Effector CD4-positive, alpha-beta T cell (primary cell): ENCODE measurements around the gene MMP3.

Experiments
- DNase-seq: peaks from one replicate; pipeline ENCODE4 v3.0.0-alpha.2; 2020

The MMP3 gene

GRCh38 chr11:102831489-102832440 is 11.6 kb downstream of the MMP3 start:
- DNase-seq: no peak

- no peak for DNase-seq
Measured at GRCh38 chr11:102831128-102831488, 12.3 kb downstream of the MMP3 start.

DNA sequence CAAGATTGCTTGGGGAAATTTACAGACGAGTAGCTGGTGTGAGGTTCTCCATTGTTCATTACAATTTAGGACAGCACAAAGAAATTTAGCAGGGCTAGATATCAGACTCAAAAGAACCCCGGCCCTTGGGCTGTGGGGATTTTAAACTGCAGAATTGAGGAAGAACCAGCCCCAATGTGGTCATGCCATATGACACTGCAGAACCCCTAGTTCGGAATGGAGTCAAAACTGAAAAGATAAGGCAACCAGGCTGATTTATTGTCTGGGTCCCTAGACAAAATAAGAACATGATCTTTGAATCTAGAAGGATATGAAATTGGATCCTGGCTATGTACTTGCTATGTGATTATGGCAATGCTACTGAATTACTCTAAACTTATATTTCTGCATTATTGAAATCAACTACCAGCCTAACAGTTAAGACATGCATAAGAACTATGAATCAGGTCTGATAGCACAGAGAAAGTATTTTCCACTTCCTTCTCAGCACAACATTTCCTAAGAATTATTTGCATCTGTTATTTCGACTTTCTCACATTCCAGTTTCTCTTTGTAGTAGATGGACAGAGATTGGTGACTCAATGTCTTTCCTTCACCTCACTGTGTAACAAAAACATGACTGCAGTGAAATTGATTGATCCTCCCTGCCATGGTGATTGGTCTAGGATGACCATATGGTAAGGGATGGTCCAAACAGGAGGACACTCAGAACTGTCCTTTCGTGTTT is 13.2 kb downstream of the MMP3 start:
- DNase-seq: no peak

DNA sequence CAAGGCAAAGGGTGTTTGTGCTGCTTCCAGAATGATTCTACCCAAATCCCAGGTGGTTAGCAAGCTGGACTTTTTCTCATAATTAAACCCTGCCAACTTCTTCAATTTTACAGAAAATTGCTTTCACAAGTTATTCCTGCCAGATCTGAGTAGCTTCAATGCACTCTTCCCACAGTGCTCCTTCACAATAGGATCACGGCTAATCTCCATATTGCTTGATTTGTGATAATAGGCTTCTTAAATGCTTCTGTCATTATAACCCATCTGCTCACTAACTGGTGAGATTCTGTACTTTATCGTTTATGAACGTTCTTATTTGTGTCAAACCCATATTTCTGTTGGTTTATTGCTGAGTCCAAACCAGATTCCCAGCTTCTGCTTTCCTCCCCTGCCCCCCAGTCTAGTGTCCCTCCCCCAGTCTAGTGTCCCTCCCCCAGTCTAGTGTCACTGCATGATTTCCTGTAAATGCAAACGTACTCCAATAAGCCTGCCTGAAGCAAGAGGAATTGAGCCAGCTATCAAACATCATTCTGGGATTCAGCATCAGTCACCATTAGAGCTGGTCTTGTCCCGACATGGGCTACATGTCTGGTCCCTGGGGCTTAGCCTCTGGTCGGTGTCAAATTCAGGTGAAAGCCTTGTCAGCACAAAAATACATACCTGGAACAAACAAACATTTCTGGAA is 14.0 kb downstream of the MMP3 start:
- DNase-seq: no peak

DNA sequence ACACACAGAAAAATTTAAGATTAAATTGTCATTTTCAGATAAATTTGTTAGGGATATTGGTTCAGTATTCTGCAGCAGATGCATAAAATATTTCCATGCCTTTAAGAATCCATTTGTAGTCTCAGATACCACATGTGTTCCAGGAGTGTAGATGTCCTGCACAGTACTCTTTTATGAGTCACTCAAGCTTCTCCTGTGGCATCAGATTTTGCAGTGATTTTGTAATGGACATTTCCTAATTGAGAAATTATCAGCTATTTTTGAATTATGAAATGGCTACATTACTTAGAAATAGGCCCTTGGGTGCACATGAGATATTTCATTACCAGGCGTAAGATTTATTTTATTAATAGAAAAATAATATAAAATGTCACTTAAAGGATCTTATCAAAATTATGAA is 18.9 kb downstream of the MMP3 start:
- no peak for DNase-seq

GRCh38 chr11:102819491-102819890 is 23.9 kb downstream of the MMP3 start:
- no peak for DNase-seq

DNA sequence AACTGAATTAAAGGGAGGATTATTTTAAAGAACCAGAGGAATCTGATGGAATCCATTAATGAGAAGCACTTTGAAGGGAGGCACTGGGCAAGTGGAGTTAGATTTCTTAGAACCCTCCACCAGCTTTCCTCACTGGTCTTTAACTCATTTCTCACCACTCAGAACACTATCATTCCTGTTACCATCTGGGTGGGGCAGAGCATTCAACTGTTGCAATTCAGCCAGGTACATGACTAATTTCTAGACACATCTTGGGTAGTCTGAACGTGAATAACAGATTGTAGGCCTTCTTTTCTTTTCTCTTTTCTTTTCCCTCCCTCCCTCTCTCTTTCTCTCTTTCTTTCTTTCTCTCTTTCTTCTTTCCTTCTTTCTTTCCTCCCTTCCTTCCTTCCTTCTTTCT is 29.9 kb downstream of the MMP3 start:
- no peak for DNase-seq

DNA sequence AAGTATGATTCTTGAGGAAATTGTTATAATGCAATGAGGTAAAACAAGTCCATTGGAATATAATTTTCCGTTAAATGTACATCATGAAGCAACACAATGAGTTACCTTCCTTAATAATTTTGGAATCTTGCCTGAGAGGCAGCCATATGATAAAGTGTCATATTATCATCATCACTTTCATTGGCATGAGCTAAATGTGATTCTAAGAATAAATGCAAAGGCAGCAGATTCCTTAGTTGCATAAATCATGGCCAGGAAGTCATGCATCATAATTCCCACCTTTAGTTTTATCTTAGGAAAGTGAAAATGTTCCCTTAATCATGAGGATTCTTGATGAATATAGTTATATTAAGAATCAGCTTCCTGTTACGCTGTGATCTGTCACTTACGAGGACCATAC is 31.2 kb downstream of the MMP3 start:
- DNase-seq: no peak

- no peak for DNase-seq
Measured at GRCh38 chr11:102810950-102811660, 32.3 kb downstream of the MMP3 start.

DNA sequence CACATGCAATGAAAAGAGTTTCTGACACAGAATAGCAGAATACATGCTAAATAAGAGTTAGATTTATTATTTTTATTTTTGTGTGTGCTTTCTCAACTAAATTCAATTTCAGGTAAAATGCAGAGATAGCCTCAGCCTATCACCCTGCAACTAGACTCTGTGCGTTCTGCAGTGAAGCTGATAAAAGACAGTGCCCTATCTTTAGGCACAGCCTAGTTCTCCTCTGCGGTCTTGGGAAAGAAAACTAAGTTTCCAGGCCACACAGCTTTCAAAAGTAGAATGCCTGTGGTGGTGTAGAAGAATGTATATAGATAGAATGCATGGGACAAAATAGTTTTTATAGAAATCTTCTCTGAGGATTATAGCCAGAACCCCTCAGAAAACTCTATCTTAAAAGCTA is 33.4 kb downstream of the MMP3 start:
- no peak for DNase-seq

DNA sequence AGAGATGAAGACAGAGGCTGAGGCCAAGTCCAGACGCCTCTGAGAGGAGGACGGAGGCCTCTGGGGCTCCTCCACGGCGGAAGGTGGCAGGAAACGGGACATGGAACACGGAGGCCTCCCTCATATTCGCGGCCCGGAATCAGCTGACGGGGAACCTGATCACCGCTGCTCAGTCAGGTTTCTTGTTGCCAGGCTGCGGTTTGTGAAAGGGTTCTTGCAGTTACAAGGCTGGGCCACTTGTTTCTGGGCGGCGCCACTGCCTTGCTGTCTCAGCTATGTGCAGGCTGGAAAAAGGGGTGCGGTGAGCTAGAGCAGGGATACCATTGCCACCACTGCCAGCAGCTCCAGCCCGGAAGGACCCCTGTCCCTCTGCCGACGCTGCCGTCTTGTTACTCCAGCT is 35.5 kb downstream of the MMP3 start:
- DNase-seq: no peak

DNA sequence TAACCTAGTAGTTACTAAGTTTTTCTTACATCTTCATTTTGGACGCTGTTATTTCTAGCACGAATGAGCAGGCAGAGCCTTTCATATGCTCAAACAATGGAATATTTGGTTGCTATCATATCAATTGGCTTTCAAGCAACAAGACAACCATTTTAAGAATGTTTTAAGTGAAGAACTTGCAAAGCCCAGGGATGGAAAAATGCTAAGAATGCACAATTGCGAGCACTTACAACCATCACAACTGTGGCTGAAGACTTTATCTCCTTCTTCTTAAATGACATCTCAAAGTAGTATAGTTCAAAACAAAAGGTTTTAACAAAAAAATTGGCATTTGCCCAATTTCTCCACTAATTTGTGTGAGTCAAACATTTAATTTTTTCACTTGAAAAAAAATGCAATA is 37.1 kb downstream of the MMP3 start:
- DNase-seq: no peak

GRCh38 chr11:102802341-102802740 is 41.1 kb downstream of the MMP3 start:
- DNase-seq: no peak

DNA sequence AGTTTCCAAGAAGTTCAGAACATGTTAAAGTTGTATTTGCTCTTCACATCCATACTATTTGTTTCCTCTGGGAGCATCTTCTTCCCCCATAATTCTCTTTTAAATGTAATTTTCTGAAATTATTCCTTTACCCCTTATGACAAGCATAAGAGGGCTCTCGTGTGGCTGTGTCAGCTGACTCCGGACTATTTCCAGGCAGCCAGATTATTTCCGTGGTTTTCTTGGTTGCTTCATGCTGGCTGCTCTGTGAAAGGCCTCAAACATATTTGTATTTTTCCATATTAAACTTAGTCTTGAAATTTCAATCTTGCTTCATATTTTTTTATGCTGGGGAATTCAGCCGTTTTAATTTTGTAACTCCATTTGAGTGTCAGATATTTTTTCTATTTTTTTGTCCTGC is 42.6 kb downstream of the MMP3 start:
- DNase-seq: no peak

DNA sequence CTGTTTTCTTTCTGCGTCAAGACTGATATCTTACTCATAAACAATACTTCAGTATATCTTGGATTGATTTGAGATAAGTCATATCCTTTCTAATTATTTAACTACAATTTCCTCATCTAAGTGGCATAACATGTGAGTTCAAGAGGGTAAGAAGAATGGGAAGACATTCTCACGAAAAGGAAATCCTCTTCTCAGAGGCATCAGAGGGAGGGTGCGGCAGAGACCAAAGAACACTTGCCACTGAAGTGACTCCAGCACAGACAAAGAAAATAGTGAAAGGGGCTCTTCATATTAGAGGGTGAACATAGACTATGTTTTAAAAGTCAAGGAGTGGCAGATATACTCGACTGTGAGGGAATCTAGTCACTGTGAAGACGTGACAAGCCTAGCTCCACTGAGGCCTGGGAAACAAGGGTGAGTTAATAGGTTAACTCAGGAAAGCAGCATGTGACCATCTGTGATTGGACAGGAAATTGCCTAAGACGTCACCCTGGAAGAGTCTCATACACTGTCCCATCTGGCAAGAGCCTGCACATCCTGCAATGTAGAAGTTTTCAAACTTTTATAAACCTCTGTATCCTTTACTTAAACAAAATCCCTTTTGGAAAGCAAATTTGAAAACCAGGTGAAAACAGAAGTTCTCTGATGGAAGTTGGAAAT is 43.6 kb downstream of the MMP3 start:
- no peak for DNase-seq

DNA sequence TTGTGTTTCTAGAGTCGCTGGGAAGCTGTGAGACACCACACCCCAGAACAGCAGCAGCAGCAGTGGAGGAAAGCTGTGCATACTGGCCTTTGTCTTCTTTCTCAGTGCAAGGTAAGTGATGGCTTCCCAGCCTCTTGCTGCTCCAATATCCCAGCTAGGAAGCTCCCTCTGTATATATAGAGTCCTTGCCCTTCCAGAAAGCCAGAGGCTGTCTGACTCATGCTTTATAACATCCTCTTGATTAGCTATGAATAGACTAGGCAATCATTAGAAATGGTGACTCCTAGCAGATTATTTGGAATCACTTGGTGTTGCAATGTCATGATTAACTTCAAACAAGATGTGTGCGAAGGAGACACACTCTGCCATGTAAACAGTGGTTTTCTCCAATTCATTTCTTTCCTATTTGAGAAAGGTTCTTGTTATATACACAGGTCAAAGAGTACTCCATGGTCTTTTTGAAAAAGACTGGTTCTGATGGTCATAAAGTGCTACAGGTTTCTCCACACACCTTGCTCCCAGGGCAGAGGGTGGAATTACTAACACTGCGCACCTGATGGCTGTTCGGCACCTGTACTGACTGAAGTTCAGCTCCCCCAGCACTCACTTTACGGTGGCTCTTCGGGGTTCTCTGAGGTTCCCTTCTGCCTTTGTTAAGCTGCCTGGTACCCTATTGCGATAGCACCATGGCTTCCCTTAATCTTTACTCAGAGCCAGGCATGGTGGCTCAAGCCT is 45.2 kb downstream of the MMP3 start, which contains the start of gene MMP1:
Gene MMP1 (minus strand): TSS at position 149 of the 735 bp plus-strand sequence. CDS start 68 bp downstream, at position 81.
- no peak for DNase-seq

- no peak for DNase-seq
Measured at GRCh38 chr11:102794382-102794781, 49.0 kb downstream of the MMP3 start.

- no peak for DNase-seq
Measured at GRCh38 chr11:102793677-102794290, 49.6 kb downstream of the MMP3 start.

GRCh38 chr11:102792604-102793003 is 50.8 kb downstream of the MMP3 start:
- DNase-seq: no peak

GRCh38 chr11:102791271-102792036 is 52.0 kb downstream of the MMP3 start:
- DNase-seq: no peak
